GM23338 (cell line): Measurements from ENCODE around the gene SPATC1L. TPM values are rescaled to one million over a fixed set of nuclear protein-coding genes. Genes with fewer than 3 reads are reported as not detected.

Source experiments
- ATAC-seq: fragments of 200-7000 bp; cut with Tn5 transposase; 3 replicates; pipeline ENCODE4 v1.9.1; 2020
- DNase-seq: peaks from one replicate; pipeline ENCODE4 v3.0.0-alpha.2; 2015; ENCODE audit warnings: low spot score
- H2AFZ ChIP-seq: fragments of 200-600 bp; sonication (generic); 2 replicates; pipeline ENCODE4 v1.8.0; 2016; ENCODE audit warnings: antibody characterized with exemption, mild to moderate bottlenecking, moderate library complexity
- H3F3A ChIP-seq: fragments of 200-600 bp; sonication (generic); replicated peaks from 2 replicates; pipeline ENCODE4 v1.8.0; 2017; ENCODE audit warnings: antibody characterized with exemption, mixed run types, low read depth
- H3K27ac ChIP-seq: fragments of 200-600 bp; sonication (generic); 2 replicates; pipeline ENCODE4 v1.6.1; 2016; ENCODE audit warnings: low read depth
- H3K27me3 ChIP-seq: fragments of 200-600 bp; sonication (generic); 2 replicates; pipeline ENCODE4 v1.8.0; 2016; ENCODE audit warnings: mild to moderate bottlenecking, mixed run types, moderate library complexity; ENCODE audit not compliant: insufficient read depth
- H3K36me3 ChIP-seq: fragments of 200-600 bp; sonication (generic); 2 replicates; pipeline ENCODE4 v1.8.0; 2016; ENCODE audit warnings: mild to moderate bottlenecking; ENCODE audit not compliant: insufficient read depth
- H3K4me1 ChIP-seq: fragments of 200-600 bp; sonication (generic); 2 replicates; pipeline ENCODE4 v1.8.0; 2016; ENCODE audit warnings: mild to moderate bottlenecking, moderate library complexity; ENCODE audit not compliant: insufficient read depth
- H3K4me2 ChIP-seq: fragments of 200-600 bp; sonication (generic); 2 replicates; pipeline ENCODE4 v1.7.1; 2017; ENCODE audit warnings: mixed run types
- H3K4me3 ChIP-seq: fragments of 200-600 bp; sonication (generic); 2 replicates; pipeline ENCODE4 v1.6.1; 2016; ENCODE audit warnings: mixed run types
- H3K79me2 ChIP-seq: fragments of 200-600 bp; sonication (generic); replicated peaks from 2 replicates; pipeline ENCODE4 v1.8.0; 2017; ENCODE audit warnings: mild to moderate bottlenecking; ENCODE audit not compliant: insufficient read depth
- H3K9me2 ChIP-seq: fragments of 200-600 bp; sonication (generic); 2 replicates; pipeline ENCODE4 v1.8.0; 2017; ENCODE audit not compliant: insufficient read depth
- H4K20me1 ChIP-seq: fragments of 200-600 bp; sonication (generic); replicated peaks from 2 replicates; pipeline ENCODE4 v1.8.0; 2017; ENCODE audit warnings: mild to moderate bottlenecking; ENCODE audit not compliant: insufficient read depth
- H3K27ac Mint-ChIP-seq: 2 replicates; pipeline ENCODE4 v1.8.0; 2020; ENCODE audit warnings: inconsistent platforms, mild to moderate bottlenecking, moderate library complexity, mixed read lengths
- H3K27me3 Mint-ChIP-seq: 3 replicates; pipeline ENCODE4 v1.8.0; 2022; ENCODE audit warnings: low read depth, mild to moderate bottlenecking, moderate library complexity, mixed read lengths, inconsistent platforms; ENCODE audit not compliant: insufficient read depth, poor library complexity
- H3K36me3 Mint-ChIP-seq: 3 replicates; pipeline ENCODE4 v1.8.0; 2021; ENCODE audit warnings: low read depth, mild to moderate bottlenecking, inconsistent platforms, moderate library complexity, mixed read lengths
- H3K4me1 Mint-ChIP-seq: 3 replicates; pipeline ENCODE4 v1.8.0; 2020; ENCODE audit warnings: mild to moderate bottlenecking, inconsistent platforms, mixed read lengths
- H3K4me3 Mint-ChIP-seq: 3 replicates; pipeline ENCODE4 v1.8.0; 2021; ENCODE audit warnings: moderate library complexity, mild to moderate bottlenecking, inconsistent platforms, mixed read lengths
- H3K9me3 Mint-ChIP-seq: 3 replicates; pipeline ENCODE4 v1.8.0; 2020; ENCODE audit warnings: moderate library complexity, mild to moderate bottlenecking, inconsistent platforms, mixed read lengths
- CREB1 ChIP-seq: fragments of 250-450 bp; sonication (Bioruptor Pico); IDR thresholded peaks from 2 replicates; pipeline ENCODE4 v1.5.0; 2020; ENCODE audit warnings: low read depth, mild to moderate bottlenecking, moderate library complexity
- EZH2 ChIP-seq: fragments of 200-600 bp; sonication (generic); IDR thresholded peaks from one replicate; pipeline ENCODE4 v1.8.0; 2017; ENCODE audit warnings: antibody characterized with exemption, mild to moderate bottlenecking, low read depth; ENCODE audit not compliant: unreplicated experiment
- EZH2phosphoT487 ChIP-seq: fragments of 200-600 bp; sonication (generic); IDR thresholded peaks from one replicate; pipeline ENCODE4 v1.8.1; 2018; ENCODE audit warnings: antibody characterized with exemption; ENCODE audit not compliant: unreplicated experiment
- JUNB ChIP-seq: IDR thresholded peaks from one replicate; pipeline ENCODE4 v1.6.1; 2016; ENCODE audit warnings: antibody characterized with exemption; ENCODE audit not compliant: unreplicated experiment
- NANOG ChIP-seq: IDR thresholded peaks from 2 replicates; pipeline ENCODE4 v1.6.1; 2016; ENCODE audit warnings: antibody characterized with exemption, borderline replicate concordance
- POLR2AphosphoS5 ChIP-seq: IDR thresholded peaks from 2 replicates; pipeline ENCODE4 v1.6.1; 2016; ENCODE audit warnings: antibody characterized with exemption, low read depth
- STAT1 ChIP-seq: IDR thresholded peaks from one replicate; pipeline ENCODE4 v1.6.1; 2016; ENCODE audit warnings: antibody characterized with exemption; ENCODE audit not compliant: unreplicated experiment
- ZNF114 ChIP-seq: fragments of 250-450 bp; sonication (Bioruptor Pico); IDR thresholded peaks from 2 replicates; pipeline ENCODE4 v1.5.0; 2020; ENCODE audit warnings: mild to moderate bottlenecking, moderate library complexity
- ZNF331 ChIP-seq: fragments of 250-450 bp; sonication (Bioruptor Pico); IDR thresholded peaks from 2 replicates; pipeline ENCODE4 v1.5.0; 2020; ENCODE audit warnings: low read depth, mild to moderate bottlenecking, moderate library complexity
- polyA plus RNA-seq: library from polyadenylated mRNA; unstranded; fragments of >200 nt; fragmentation: Nextera tagmentation; extraction: Ambion mirVana; gene quantifications from 2 replicates; pipeline ENCODE4 v1.2.1, GENCODE V29; 2016
- total RNA-seq: library from RNA; depleted of rRNA; stranded (reverse); fragments of >200 nt; shearing (Covaris generic); gene quantifications from 2 replicates; pipeline ENCODE4 v1.2.3, GENCODE V29; 2014
- TF ChIP-seq, protein P1 (sequence below): IDR thresholded peaks from one replicate; pipeline ENCODE4 v1.6.1; 2018; ENCODE audit warnings: antibody characterized with exemption; ENCODE audit not compliant: unreplicated experiment
- TF ChIP-seq, protein P2 (sequence below): fragments of 250-450 bp; sonication (Bioruptor Pico); IDR thresholded peaks from 2 replicates; pipeline ENCODE4 v1.5.0; 2020; ENCODE audit warnings: mild to moderate bottlenecking, moderate library complexity
- TF ChIP-seq, protein P3 (sequence below): IDR thresholded peaks from 2 replicates; pipeline ENCODE4 v1.6.1; 2016; ENCODE audit warnings: antibody characterized with exemption
- TF ChIP-seq, protein P4 (sequence below), 2 experiments: fragments of 200-600 bp in 1 of 2; sonication (generic) in 1 of 2; conservative IDR thresholded peaks; 2 replicates each; pipeline versions ENCODE4 v1.5.1 to v1.6.1; 2016 to 2017; ENCODE audit warnings: antibody characterized with exemption in 2 of 2, low read depth in 2 of 2, mild to moderate bottlenecking in 2 of 2, moderate library complexity in 1 of 2

Gene SPATC1L
- total and polyA plus RNA-seq, 2 experiments from 2014 or later = 37.6 to 70.2 TPM

DNA sequence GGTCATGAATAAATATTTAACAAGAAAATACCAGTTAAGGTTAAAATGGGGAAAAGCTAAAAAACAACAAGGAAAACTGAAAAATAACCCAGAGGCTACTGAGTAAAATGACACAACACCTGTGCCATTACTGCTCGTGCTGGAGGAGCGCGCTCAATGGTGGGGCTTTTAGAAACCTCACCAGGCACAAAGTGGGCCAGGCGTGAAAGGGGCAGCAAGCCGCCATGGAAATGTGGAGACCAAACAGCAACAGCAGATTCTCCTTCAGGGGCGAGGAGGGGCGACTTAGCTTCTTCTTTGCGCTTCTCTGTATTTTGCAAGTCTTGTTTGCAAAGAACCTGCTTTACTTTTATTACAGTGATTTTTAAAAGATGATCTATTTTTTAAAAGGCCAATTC, 18.9 kb upstream of the SPATC1L start:
- Mint-ChIP-seq H3K36me3 (peaks cover 70% of the 10 kb centered on the region), H3K4me1 (peaks cover 4% of the 10 kb centered on the region; the same call in 2 of the 3 replicates), H3K27me3 (peaks cover 4% of the 10 kb centered on the region), H3K9me3 (no peaks in the 10 kb centered on the region), H3K4me3 (no peak overlapping the region), H3K27ac (0 out of 2 replicates have a peak overlapping the region, but pooled peaks have one; percentile 53)
- Histone ChIP-seq H3K36me3 (peaks cover 31% of the 10 kb centered on the region), H3F3A (no peaks in the 10 kb centered on the region), H4K20me1 (peaks cover 17% of the 10 kb centered on the region), H3K27ac (peak overlapping the region; percentile 70), H3K27me3 (no peaks in the 10 kb centered on the region), H3K4me1 (no peaks in the 10 kb centered on the region), H2AFZ (no peak overlapping the region), H3K4me2 (no peak overlapping the region), H3K4me3 (no peak overlapping the region), H3K79me2 (peaks cover 9% of the 10 kb centered on the region; the same call in 1 of the 2 replicates), H3K9me2 (no peaks in the 10 kb centered on the region)
- DNase-seq (no peak), ATAC-seq (no peak)
- no peak for TF ChIP-seq JUNB
- TF ChIP-seq, protein P1, sequence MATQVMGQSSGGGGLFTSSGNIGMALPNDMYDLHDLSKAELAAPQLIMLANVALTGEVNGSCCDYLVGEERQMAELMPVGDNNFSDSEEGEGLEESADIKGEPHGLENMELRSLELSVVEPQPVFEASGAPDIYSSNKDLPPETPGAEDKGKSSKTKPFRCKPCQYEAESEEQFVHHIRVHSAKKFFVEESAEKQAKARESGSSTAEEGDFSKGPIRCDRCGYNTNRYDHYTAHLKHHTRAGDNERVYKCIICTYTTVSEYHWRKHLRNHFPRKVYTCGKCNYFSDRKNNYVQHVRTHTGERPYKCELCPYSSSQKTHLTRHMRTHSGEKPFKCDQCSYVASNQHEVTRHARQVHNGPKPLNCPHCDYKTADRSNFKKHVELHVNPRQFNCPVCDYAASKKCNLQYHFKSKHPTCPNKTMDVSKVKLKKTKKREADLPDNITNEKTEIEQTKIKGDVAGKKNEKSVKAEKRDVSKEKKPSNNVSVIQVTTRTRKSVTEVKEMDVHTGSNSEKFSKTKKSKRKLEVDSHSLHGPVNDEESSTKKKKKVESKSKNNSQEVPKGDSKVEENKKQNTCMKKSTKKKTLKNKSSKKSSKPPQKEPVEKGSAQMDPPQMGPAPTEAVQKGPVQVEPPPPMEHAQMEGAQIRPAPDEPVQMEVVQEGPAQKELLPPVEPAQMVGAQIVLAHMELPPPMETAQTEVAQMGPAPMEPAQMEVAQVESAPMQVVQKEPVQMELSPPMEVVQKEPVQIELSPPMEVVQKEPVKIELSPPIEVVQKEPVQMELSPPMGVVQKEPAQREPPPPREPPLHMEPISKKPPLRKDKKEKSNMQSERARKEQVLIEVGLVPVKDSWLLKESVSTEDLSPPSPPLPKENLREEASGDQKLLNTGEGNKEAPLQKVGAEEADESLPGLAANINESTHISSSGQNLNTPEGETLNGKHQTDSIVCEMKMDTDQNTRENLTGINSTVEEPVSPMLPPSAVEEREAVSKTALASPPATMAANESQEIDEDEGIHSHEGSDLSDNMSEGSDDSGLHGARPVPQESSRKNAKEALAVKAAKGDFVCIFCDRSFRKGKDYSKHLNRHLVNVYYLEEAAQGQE = no peak
- TF ChIP-seq ZNF331 (CRISPR knock-in tag) = no peak
- TF ChIP-seq EZH2phosphoT487 = no peak
- TF ChIP-seq ZNF114 = no peak
- no peak for TF ChIP-seq CREB1 (CRISPR knock-in tag)
- TF ChIP-seq, protein P2, sequence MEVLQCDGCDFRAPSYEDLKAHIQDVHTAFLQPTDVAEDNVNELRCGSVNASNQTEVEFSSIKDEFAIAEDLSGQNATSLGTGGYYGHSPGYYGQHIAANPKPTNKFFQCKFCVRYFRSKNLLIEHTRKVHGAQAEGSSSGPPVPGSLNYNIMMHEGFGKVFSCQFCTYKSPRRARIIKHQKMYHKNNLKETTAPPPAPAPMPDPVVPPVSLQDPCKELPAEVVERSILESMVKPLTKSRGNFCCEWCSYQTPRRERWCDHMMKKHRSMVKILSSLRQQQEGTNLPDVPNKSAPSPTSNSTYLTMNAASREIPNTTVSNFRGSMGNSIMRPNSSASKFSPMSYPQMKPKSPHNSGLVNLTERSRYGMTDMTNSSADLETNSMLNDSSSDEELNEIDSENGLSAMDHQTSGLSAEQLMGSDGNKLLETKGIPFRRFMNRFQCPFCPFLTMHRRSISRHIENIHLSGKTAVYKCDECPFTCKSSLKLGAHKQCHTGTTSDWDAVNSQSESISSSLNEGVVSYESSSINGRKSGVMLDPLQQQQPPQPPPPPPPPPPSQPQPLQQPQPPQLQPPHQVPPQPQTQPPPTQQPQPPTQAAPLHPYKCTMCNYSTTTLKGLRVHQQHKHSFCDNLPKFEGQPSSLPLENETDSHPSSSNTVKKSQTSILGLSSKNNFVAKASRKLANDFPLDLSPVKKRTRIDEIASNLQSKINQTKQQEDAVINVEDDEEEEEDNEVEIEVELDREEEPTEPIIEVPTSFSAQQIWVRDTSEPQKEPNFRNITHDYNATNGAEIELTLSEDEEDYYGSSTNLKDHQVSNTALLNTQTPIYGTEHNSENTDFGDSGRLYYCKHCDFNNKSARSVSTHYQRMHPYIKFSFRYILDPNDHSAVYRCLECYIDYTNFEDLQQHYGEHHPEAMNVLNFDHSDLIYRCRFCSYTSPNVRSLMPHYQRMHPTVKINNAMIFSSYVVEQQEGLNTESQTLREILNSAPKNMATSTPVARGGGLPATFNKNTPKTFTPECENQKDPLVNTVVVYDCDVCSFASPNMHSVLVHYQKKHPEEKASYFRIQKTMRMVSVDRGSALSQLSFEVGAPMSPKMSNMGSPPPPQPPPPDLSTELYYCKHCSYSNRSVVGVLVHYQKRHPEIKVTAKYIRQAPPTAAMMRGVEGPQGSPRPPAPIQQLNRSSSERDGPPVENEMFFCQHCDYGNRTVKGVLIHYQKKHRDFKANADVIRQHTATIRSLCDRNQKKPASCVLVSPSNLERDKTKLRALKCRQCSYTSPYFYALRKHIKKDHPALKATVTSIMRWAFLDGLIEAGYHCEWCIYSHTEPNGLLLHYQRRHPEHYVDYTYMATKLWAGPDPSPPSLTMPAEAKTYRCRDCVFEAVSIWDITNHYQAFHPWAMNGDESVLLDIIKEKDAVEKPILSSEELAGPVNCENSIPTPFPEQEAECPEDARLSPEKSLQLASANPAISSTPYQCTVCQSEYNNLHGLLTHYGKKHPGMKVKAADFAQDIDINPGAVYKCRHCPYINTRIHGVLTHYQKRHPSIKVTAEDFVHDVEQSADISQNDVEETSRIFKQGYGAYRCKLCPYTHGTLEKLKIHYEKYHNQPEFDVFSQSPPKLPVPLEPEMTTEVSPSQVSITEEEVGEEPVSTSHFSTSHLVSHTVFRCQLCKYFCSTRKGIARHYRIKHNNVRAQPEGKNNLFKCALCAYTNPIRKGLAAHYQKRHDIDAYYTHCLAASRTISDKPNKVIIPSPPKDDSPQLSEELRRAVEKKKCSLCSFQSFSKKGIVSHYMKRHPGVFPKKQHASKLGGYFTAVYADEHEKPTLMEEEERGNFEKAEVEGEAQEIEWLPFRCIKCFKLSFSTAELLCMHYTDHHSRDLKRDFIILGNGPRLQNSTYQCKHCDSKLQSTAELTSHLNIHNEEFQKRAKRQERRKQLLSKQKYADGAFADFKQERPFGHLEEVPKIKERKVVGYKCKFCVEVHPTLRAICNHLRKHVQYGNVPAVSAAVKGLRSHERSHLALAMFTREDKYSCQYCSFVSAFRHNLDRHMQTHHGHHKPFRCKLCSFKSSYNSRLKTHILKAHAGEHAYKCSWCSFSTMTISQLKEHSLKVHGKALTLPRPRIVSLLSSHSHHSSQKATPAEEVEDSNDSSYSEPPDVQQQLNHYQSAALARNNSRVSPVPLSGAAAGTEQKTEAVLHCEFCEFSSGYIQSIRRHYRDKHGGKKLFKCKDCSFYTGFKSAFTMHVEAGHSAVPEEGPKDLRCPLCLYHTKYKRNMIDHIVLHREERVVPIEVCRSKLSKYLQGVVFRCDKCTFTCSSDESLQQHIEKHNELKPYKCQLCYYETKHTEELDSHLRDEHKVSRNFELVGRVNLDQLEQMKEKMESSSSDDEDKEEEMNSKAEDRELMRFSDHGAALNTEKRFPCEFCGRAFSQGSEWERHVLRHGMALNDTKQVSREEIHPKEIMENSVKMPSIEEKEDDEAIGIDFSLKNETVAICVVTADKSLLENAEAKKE (CRISPR knock-in tag) = no peak
- no peak for TF ChIP-seq NANOG
- TF ChIP-seq EZH2 = no peak
- TF ChIP-seq, protein P3, sequence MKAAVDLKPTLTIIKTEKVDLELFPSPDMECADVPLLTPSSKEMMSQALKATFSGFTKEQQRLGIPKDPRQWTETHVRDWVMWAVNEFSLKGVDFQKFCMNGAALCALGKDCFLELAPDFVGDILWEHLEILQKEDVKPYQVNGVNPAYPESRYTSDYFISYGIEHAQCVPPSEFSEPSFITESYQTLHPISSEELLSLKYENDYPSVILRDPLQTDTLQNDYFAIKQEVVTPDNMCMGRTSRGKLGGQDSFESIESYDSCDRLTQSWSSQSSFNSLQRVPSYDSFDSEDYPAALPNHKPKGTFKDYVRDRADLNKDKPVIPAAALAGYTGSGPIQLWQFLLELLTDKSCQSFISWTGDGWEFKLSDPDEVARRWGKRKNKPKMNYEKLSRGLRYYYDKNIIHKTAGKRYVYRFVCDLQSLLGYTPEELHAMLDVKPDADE = no peak
- TF ChIP-seq STAT1 = no peak
- TF ChIP-seq, protein P4, sequence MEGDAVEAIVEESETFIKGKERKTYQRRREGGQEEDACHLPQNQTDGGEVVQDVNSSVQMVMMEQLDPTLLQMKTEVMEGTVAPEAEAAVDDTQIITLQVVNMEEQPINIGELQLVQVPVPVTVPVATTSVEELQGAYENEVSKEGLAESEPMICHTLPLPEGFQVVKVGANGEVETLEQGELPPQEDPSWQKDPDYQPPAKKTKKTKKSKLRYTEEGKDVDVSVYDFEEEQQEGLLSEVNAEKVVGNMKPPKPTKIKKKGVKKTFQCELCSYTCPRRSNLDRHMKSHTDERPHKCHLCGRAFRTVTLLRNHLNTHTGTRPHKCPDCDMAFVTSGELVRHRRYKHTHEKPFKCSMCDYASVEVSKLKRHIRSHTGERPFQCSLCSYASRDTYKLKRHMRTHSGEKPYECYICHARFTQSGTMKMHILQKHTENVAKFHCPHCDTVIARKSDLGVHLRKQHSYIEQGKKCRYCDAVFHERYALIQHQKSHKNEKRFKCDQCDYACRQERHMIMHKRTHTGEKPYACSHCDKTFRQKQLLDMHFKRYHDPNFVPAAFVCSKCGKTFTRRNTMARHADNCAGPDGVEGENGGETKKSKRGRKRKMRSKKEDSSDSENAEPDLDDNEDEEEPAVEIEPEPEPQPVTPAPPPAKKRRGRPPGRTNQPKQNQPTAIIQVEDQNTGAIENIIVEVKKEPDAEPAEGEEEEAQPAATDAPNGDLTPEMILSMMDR (conservative IDR thresholded peaks at IDR 0.05; ENCODE audit: low read depth in 2 of 2) = no peak
- no peak for TF ChIP-seq POLR2AphosphoS5
